HG03159 (cell line): ENCODE data around the gene P2RX6.
A peak's percentile ranks its signal among the peaks of the same experiment; 100 is the strongest.

Experiments used
- ATAC-seq: cut with Tn5 transposase; IDR thresholded peaks from one replicate; pipeline ENCODE4 v1.9.1; 2021; ENCODE audit warnings: mild to moderate bottlenecking, moderate library complexity; ENCODE audit not compliant: unreplicated experiment

The P2RX6 gene

GRCh38 chr22:20979243-20979809 lies 35.6 kb upstream of the P2RX6 start:
- ATAC-seq: no peak

DNA sequence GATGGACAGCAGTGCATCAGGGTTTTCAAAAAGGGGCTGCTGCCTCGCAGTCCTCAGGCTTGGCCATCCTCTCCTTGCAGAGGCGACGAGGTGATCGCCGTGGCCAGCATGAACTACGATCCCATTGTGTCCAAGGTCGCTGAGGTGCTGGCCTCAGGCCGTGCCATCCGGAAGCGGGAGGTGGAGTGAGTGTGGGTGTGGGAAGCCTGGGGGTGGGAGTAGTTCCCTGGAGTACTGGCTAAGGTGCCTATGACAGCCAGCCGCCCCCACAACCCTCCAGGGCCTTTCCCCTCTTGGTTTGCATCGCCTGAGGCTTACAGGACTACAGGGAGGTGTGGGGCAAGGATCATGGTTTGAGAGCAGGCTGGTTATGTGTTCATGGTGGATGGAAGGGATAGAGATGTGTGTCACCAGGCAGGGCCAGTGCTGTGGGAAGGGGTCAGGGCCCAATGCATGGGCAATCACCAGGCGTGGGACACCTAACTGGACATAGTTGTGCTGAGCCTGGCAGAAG lies 35.0 kb upstream of the P2RX6 start:
- ATAC-seq: no peak

DNA sequence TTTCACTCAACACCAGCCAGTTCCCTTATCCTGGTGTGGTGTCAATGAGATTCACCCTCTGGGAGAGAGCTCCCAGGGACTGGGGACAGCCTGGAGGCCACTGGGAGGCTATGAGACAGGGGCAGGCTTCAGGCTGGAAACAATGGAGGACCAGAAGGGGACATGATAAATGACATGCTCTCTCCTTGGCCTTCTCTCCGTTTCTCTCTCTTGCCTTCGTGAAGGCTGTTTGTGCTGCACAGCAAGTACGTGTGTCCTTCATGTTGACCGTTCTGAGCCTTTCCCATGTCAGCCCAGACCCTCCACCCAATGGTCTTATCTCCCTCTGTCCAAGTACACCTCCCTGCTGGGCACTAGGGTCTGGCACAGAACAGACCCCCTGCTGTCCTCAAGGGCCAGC lies 34.4 kb upstream of the P2RX6 start:
- ATAC-seq: no peak

GRCh38 chr22:20980938-20981722 lies 33.8 kb upstream of the P2RX6 start:
- no peak for ATAC-seq

DNA sequence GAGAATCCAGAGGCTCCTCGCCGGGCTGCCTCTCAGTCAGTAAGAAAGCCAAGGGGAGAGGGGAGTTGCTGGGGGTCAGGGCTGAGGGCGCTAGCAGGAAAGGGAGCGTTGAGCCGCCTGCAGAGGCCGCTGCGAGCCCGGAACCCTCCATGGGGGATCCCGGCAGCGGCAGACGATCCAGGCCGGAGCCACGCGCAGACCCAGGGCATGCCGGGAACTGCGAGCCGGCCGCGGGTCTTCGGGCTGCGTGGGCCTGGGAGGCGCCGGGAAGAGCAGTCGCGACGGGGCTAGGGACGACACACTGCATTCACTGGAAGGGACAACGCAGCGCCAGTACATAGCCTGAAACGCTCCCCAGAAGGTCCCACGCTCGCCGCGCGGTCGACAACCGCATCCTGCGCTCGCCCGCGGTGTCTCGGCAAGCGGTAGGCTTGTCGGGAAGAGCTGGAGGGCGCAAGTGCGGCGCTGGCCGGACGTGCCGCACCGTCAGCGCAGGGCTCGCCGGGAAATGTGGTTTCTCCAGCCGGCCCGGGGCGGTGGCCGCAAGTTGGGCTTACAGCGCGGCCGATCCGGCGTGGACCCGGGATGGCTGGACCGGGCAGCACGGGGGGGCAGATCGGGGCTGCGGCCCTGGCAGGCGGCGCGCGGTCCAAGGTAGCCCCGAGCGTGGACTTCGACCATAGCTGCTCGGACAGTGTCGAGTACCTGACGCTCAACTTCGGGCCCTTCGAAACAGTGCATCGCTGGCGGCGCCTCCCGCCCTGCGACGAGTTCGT lies 33.0 kb upstream of the P2RX6 start, which contains the start of gene LZTR1:
Gene LZTR1, plus strand, starts transcription at position 511 of the 776 bp plus-strand sequence. Its CDS starts 75 bp downstream, at position 586.
- ATAC-seq: peak; percentile 73

- peak; percentile 8 for ATAC-seq
Measured at GRCh38 chr22:20982563-20982882, 32.4 kb upstream of the P2RX6 start.

GRCh38 chr22:20983081-20983771 lies 31.7 kb upstream of the P2RX6 start:
- ATAC-seq: no peak

GRCh38 chr22:20985720-20986119 lies 29.2 kb upstream of the P2RX6 start:
- ATAC-seq: no peak

- no peak for ATAC-seq
Measured at GRCh38 chr22:20986365-20986764, 28.6 kb upstream of the P2RX6 start.

DNA sequence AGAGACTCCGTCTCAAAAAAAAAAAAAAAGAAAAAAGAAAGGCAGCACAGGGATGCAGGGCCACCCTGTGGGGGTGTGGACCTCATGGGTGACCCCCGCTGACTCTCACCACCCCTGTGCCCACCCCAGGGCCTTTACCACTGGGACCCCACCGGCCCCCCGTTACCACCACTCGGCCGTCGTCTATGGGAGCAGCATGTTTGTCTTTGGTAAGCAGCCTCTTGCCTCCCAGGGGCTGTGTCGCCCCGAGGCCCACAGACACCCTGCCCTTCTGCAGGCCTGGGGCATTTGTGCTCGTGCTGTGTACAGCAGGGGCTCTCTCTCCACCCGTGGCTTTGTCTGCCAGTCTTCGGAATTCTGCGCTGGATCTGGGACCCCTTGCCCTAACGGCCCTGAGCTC lies 27.6 kb upstream of the P2RX6 start:
- ATAC-seq: no peak

- ATAC-seq: no peak
Measured at GRCh38 chr22:20988573-20989322, 26.2 kb upstream of the P2RX6 start.

GRCh38 chr22:20989323-20990138 lies 25.4 kb upstream of the P2RX6 start:
- no peak for ATAC-seq

- ATAC-seq: no peak
Measured at GRCh38 chr22:20990184-20991180, 24.5 kb upstream of the P2RX6 start.

GRCh38 chr22:20991252-20992055 lies 23.5 kb upstream of the P2RX6 start:
- no peak for ATAC-seq

DNA sequence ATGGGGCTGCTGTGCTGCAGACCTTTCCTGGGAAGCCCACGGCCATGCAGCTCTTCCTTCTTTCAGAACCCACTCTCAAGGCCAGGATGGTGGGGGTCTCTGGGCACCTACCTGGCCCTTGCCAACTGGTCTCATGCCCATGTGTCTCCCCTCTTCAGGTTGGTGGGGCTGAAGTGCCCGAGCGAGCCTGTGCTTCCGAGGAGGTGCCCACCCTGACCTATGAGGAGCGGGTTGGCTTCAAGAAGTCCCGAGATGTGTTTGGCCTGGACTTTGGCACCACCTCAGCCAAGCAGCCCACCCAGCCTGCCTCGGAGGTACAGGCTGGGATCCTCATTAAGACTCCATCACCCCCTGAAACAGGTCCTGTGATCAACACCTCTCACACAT lies 22.9 kb upstream of the P2RX6 start:
- no peak for ATAC-seq

- ATAC-seq: no peak
Measured at GRCh38 chr22:20992456-20993303, 22.3 kb upstream of the P2RX6 start.
